GM21360 (cell line): Measurements from ENCODE around the gene ENDOG.

Experiments
- ATAC-seq: cut with Tn5 transposase; IDR thresholded peaks from one replicate; pipeline ENCODE4 v1.9.1; 2021; ENCODE audit warnings: mild to moderate bottlenecking, moderate library complexity; ENCODE audit not compliant: unreplicated experiment

The ENDOG gene

GRCh38 chr9:128798896-128799295 lies 19.4 kb upstream of the ENDOG start:
- ATAC-seq, result no peak

GRCh38 chr9:128800061-128800460 lies 18.2 kb upstream of the ENDOG start:
- ATAC-seq, result no peak

GRCh38 chr9:128802482-128802881 lies 15.8 kb upstream of the ENDOG start:
- ATAC-seq, result no peak

GRCh38 chr9:128805661-128806060 lies 12.6 kb upstream of the ENDOG start:
- no peak for ATAC-seq

GRCh38 chr9:128807827-128808226 lies 10.5 kb upstream of the ENDOG start:
- no peak for ATAC-seq

- no peak for ATAC-seq
These were observed 9.8 kb upstream of the ENDOG start for GRCh38 chr9:128808543-128808942.

GRCh38 chr9:128809036-128809599 lies 9.2 kb upstream of the ENDOG start:
- ATAC-seq, result no peak

- no peak for ATAC-seq
These were observed 8.5 kb upstream of the ENDOG start for GRCh38 chr9:128809831-128810230.

- no peak for ATAC-seq
These were observed 7.4 kb upstream of the ENDOG start for GRCh38 chr9:128810873-128811272.

- ATAC-seq, result peak; percentile 31
These were observed 777 bp downstream of the ENDOG start for GRCh38 chr9:128818839-128819715.

- no peak for ATAC-seq
These were observed 1.7 kb downstream of the ENDOG start for GRCh38 chr9:128819716-128820664.

GRCh38 chr9:128820665-128821583 lies 2.6 kb downstream of the ENDOG start:
- ATAC-seq, result no peak

GRCh38 chr9:128821584-128822406 lies 3.5 kb downstream of the ENDOG start:
- no peak for ATAC-seq

GRCh38 chr9:128822407-128823042 lies 4.2 kb downstream of the ENDOG start:
- ATAC-seq, result no peak

GRCh38 chr9:128823362-128823902 lies 5.1 kb downstream of the ENDOG start:
- ATAC-seq, result no peak

- ATAC-seq, result no peak
These were observed 5.7 kb downstream of the ENDOG start for GRCh38 chr9:128823903-128824406.

GRCh38 chr9:128824911-128825310 lies 6.6 kb downstream of the ENDOG start:
- no peak for ATAC-seq

- ATAC-seq, result no peak
These were observed 7.8 kb downstream of the ENDOG start for GRCh38 chr9:128825923-128826700.
